ENCODE results near the gene SPEG.
"Not testable (repeated sequence)": the region's sequence is repeated elsewhere in the genome, so short reads cannot be mapped to it uniquely, and the experiment has no call there.

SPEG gene

DNA sequence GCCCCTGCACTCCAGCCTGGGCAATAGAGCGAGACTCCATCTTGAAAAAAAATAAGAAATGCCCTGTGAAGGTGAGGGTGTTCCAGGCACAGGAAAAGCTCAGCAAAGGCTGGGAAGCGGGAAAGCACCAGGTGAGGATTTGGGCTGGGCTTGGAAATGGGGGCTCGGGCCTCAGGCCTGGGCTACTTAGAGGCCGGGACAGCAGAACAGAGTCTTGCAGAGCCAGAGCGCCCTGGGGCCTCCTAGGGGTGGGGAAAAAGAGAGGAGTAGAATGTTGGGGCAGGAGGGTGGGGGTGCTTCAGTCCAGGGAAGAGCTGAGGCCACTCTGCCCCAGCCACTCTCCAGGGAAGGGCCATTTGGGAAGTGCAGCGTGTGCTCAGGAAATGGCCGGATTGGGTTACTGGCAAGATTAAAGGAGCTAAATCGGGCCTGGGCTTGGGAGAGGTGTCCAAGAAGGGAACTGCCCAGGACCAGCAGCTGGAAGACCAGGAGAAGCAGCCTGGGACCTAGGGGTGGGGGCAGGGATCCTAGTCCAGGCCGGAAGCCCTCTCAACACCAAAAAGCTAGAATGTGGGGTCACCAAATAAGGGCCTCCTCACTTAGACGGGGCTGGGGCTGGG lies 30.2 kb upstream of the SPEG start:
- FAIRE-seq (no peak), DNase-seq (ENCODE audit: extremely low spot score, insufficient read length, low read depth) (no peak)

DNA sequence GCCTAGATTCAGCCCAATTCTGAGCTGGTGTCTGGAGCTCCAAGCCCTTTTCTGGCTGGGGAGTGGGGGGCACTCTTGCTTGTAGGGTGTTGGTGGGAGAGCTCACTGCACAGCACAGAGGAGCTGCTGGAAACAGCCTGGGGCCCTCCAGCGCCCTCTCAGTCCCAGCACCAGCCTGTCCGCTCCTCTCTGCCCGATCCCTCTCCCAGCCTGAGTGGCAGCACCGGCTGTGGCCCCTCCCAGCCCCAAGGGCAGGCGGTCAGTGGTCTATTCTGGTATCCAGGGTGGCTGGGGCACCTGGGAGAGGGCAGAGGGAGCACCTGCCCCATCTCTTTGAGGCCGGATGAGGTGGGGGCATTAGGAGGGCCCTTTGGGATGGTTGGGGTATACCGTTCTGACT lies 29.7 kb upstream of the SPEG start:
- DNase-seq (ENCODE audit: extremely low spot score, insufficient read length, low read depth): no peak
- no peak for FAIRE-seq

DNA sequence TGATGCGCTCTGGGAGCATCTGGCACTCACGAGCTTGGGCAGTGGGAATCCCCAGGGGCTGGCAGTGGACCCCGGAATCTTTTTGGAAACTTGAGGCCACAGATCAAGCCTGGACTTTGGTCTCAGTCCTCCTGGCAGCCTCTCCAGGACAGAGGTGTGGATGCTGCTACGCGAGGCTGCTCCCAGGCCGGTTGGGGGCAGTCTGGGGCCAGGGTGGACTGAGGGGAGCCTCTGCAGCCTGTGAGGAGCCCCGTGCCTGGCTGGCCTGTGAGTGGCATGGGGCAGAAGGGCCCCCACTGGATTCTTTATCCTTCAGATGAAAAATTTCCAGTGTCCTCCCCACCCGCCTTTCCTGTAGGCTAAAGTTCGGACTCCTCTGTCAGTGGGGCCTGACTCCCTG lies 29.2 kb upstream of the SPEG start:
- DNase-seq (ENCODE audit: extremely low spot score, insufficient read length, low read depth): no peak
- FAIRE-seq: no peak

DNA sequence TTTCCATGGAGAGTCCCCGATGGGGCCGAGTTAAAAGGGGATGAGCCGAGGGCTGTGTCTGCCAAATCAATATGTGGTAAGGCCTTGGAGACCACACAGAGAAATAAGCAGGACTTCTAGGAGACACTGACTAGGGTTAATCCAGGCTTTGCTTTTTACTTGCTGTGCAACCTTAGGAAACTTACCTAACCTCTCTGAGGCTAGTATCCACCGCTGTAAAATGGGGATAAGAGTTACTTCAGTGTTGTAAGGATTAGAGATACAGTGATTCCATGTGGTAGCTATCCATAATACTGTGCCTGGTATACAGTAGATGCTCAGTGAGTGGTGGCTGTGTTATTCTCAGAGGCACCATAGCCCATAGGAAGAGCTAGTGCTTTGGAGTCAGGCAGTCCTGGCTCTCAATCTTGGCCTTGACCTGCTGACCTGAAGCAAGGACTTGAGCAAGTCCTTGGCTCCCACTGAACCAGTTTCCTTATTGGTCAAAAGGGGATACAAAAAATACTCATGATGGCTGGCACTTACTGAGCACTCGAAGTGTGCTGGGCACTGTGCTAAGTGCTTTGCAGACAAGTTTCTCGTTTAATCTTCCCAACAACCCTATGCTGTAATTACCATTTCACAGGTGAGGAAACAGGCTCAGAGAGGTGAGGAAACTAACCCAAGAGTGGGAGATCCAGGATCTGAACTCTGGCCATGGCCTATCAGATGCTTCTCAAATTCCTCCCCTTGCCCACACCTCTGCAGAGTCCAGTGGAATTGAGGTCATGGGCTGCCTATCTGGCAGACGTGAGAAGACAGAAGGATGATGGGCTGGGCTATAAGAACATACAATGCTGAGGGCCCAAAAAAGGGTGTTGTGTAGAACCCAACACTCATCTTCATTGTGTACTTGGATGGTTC lies 28.4 kb upstream of the SPEG start:
- no peak for DNase-seq (ENCODE audit: extremely low spot score, insufficient read length, low read depth)
- no peak for FAIRE-seq

DNA sequence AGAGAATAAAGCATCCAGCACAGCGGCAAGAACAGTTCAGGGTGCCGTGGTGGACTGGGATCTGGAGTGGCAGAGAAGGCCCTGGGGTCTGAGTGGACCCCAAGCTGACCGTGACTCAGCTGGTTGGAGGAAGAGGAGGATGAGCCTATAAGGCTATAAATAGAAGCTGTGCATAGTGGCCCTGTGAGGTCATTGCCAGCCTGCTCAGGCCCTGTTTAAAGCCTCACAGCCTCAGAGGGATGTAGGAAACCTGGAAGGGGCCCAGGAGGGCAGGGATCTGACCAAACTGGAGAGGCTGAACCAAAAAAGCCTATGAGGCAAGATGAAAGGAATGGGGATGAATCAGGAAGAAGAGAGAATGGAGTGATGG lies 27.8 kb upstream of the SPEG start:
- no peak for FAIRE-seq
- DNase-seq (ENCODE audit: extremely low spot score, insufficient read length, low read depth): no peak

DNA sequence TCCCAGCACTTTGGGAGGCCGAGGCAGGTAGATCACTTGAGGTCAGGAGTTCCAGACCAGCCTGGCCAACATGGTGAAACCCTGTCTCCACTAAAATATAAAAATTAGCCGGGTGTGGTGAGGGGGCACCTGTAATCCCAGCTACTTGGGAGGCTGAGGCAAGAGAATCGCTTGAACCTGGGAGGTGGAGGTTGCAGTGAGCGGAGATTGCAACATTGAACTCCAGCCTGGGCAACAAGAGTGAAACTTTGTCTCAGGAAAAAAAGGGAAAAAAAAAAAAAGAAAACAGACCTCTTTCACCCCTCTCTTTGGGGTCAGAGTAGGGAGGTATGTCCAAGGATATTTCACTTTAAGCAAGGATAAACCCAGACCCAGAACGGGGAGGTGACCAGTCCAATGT lies 27.3 kb upstream of the SPEG start:
- not testable (repeated sequence) for DNase-seq (ENCODE audit: extremely low spot score, insufficient read length, low read depth); FAIRE-seq

DNA sequence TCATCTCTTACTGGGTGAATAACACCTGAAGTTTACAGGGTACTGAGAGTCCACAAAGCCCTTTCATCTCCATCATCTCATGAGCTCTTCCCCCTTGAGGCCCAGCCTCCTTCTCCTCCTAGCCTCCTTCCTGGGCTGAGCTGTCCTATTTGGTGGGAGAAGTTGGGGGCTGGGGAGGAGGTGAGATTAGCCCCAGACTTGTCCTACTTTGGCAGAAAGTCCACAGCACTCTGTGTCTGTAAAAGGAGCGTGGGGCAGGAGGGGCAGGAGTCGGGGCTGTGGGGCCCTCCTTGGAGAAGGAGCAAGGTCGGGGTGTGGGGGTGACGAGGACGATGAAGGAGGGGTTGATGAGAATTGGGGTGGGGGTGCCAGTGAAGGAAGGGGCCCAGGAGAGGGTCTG lies 26.4 kb upstream of the SPEG start:
- FAIRE-seq: no peak
- DNase-seq (ENCODE audit: extremely low spot score, insufficient read length, low read depth): no peak

DNA sequence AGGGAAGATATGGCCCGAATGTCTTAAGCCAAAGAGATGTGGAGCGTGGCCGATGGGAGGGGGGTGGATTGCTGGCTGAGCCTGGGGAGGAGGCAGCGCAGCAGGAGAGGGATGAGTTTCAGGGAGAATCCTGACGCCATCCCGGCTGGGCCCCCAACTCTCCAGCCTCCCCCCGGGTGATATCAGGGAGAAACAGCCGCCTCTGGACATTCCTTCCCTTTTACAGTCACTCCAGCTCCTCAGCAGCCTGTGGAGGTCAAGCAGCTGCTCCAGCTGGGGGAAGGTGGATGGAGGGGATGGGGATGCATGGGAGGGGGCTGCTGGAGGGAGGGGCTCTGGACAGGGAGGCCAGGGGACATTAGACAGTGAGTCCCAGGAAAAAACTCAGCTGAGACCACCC lies 26.0 kb upstream of the SPEG start:
- FAIRE-seq (no peak), DNase-seq (ENCODE audit: extremely low spot score, insufficient read length, low read depth) (no peak)

DNA sequence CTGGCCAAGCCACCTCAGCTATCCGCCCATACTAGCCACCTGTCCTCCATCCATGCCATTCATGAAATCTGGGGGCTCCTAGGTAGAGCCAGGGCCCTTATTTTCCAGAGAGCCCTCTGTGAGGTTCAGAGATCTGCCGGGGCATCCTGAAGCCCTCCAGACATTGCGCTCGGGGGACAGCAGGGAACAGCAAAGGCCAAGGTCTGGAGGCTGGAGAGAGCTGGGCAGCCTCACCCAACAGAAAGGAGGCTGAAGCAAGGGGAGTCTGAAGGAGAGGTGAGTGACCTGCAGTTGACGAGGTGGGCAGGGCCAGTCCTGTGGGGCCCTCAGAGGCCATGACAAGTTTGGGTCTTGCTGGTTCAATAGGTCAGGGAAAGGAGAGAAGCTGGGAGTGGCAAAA lies 25.0 kb upstream of the SPEG start:
- no peak for FAIRE-seq

DNA sequence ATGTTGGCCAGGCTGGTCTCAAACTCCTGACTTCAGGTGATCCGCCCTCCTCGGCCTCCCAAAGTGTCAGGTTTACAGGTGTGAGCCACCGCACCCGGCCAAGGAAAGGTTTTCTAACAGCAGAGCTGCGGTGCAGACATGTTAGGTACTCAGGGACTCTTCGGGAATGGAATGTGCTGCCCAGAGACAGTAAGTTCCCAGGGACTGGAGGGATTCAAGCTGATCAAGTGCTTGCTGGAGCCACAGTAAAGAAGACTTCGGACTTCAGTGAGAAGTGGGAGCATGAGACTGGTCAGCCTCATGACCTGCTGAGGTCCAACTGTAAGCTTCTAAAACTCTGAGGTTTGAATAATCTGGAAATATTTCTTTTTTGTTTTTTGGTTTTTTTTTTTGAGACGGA lies 24.3 kb upstream of the SPEG start:
- no peak for FAIRE-seq

More for the DNA sequence above, 25.0 kb upstream of the SPEG start:
- DNase-seq (ENCODE audit: extremely low spot score, insufficient read length, low read depth): no peak

DNA sequence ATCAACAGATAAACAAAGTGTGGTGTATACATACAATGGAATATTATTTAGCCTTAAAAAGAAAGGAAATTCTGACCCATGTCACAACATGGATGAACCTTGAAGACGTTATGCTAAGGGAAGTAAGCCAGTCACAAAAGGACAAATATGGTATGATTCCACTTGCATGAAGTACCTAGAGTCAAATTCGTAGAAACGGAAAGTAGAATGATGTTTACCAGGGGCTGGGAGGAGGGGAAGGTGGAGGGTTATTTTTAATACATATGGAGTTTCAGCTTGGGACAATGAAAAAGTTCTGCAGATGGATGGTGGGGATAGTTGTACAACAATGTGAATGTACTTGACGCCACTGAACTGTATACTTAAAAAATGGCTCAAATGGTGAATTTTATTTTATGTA lies 19.8 kb upstream of the SPEG start:
- FAIRE-seq: no peak

More for the DNA sequence above, 24.3 kb upstream of the SPEG start:
- no peak for DNase-seq (ENCODE audit: extremely low spot score, insufficient read length, low read depth)

DNA sequence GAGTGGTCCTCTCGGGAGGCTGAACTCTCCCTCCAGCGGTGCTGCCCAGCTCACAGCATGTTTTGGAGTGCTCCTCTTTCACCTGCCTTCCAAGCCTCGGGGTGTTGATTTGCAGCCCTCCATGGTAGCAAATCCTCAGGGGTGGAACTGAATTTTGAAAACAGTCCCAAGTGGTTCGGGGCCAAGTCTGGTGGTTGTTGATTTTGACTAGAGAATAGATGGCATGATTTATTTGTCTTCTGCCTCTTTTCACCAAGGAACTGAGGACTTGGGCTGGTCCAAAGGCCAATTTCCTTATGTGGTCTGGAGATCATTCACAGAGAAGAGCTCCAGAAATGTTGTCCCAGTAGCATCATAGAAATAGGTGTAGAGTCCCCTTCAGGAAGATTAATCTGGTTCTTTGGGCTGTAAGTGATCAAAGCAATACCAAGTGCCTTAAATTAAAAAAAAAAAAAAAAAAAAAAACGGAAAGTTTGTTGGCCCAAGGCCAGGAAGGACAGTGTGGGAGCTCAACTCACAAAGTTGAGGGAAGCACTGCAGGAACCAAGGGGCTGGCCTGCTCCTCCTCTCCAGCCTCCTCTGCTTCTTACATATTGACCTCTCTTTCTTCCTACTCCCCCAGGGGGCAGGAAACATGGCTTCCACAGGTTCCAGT lies 18.9 kb upstream of the SPEG start:
- DNase-seq (ENCODE audit: extremely low spot score, insufficient read length, low read depth) (no peak), FAIRE-seq (no peak)

More for the DNA sequence above, 19.8 kb upstream of the SPEG start:
- no peak for DNase-seq (ENCODE audit: extremely low spot score, insufficient read length, low read depth)

DNA sequence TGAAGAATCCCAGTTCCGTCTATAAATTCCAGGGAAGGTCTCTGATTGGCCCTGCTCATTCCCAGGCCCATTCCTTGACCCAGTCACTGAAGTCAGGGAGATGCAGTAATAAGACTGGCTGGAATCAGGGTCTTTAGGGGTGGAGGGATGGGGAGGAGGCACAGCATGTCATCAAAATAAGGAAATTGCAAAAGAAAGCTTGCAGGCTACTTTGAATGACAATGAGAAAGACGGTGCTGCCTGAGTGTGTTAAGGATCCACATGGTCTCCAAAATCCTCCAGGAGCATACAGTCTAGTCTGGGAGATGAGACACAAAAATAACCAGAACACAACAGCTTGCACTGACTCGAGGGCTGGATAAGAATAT lies 18.4 kb upstream of the SPEG start:
- DNase-seq (ENCODE audit: extremely low spot score, insufficient read length, low read depth): no peak
- FAIRE-seq: no peak

DNA sequence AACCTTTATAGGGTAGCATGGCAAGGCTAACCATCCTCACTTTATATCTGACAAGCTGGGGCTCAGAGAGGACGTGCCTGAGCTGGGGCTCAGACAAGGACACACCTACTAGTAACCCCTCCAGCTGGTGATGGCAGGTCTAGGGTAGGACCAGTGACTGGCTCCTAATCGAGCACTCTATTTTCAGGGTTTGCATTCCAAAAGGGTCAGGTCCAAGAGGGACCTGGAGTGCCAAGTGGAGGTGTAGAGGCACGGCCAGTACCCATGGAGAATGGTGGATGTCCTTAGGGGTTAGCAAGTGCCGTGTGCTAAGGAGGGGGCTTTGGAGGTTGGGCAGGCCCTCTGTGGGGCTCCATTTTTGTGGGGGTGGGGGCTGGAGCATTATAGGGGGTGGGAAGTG lies 17.7 kb upstream of the SPEG start:
- FAIRE-seq (no peak), DNase-seq (ENCODE audit: extremely low spot score, insufficient read length, low read depth) (no peak)

DNA sequence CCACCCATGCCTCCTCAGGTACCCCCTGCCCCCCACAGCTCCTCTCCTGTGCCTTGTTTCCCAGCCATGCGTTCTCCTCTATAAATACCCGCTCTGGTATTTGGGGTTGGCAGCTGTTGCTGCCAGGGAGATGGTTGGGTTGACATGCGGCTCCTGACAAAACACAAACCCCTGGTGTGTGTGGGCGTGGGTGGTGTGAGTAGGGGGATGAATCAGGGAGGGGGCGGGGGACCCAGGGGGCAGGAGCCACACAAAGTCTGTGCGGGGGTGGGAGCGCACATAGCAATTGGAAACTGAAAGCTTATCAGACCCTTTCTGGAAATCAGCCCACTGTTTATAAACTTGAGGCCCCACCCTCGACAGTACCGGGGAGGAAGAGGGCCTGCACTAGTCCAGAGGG lies 17.3 kb upstream of the SPEG start:
- DNase-seq (ENCODE audit: extremely low spot score, insufficient read length, low read depth): no peak
- FAIRE-seq: no peak

DNA sequence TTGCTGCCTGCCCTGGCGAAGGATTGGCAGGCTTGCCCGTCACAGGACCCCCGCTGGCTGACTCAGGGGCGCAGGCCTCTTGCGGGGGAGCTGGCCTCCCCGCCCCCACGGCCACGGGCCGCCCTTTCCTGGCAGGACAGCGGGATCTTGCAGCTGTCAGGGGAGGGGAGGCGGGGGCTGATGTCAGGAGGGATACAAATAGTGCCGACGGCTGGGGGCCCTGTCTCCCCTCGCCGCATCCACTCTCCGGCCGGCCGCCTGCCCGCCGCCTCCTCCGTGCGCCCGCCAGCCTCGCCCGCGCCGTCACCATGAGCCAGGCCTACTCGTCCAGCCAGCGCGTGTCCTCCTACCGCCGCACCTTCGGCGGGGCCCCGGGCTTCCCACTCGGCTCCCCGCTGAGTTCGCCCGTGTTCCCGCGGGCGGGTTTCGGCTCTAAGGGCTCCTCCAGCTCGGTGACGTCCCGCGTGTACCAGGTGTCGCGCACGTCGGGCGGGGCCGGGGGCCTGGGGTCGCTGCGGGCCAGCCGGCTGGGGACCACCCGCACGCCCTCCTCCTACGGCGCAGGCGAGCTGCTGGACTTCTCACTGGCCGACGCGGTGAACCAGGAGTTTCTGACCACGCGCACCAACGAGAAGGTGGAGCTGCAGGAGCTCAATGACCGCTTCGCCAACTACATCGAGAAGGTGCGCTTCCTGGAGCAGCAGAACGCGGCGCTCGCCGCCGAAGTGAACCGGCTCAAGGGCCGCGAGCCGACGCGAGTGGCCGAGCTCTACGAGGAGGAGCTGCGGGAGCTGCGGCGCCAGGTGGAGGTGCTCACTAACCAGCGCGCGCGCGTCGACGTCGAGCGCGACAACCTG lies 16.3 kb upstream of the SPEG start, which contains the start of gene DES:
Gene DES, plus strand, starts transcription at position 223 of the 857 bp plus-strand sequence. Its CDS starts 86 bp downstream, at position 309.
- DNase-seq (ENCODE audit: extremely low spot score, insufficient read length, low read depth) (no peak), FAIRE-seq (no peak)

DNA sequence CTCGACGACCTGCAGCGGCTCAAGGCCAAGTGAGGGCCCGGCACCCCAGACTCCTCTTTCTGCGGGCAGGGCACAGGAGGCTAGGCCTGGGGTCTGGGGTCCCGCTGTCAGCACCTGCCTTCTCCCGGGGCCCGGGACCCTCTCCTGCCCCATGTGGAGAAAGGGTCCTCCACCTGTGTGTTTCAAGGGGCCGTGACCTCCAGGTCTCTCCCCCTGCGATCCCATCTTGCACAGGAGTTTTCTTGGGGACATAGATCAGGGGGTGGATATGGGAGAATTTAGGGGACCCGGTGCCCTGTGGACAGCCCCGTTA lies 15.7 kb upstream of the SPEG start:
- no peak for DNase-seq (ENCODE audit: extremely low spot score, insufficient read length, low read depth)
- FAIRE-seq: no peak

DNA sequence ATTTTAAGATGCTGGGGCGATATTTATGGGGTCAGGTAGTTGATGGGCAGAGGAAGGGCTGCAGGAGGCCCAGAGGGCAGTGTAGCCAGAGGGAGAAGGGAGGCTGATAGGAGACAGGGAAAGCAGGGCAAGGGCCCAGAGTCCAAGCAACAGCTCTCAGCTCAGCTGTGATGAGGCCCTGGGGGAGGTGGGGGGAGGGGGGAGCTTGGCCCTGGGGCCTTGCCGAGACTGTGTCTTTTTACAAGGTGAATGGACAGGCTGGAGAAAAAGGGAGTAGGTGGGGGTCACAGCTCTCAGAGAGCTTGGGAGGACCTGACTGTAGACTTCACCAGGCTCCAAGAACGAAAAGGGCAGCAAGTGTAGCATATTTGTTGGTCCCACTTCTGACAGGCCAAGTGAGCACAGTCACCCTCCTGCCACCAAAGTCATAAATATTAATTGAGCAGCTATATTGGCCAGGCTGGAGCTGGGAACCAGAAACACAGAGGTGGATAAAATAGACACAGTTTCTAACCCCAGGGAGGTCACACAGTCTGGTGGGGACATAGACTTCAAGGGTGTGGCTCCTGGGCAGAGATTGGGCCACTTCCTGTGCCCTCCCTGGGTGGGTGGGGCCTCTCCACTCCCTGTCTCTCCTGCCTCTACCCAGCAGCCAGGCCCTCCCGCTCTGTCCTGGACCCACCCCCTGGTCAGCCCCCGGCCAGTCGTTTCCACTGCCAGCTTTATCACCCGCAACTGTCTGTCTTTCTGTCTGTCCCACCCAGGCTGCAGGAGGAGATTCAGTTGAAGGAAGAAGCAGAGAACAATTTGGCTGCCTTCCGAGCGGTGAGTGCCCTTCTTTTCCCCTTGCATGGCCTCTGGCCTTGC lies 15.1 kb upstream of the SPEG start:
- FAIRE-seq (no peak), DNase-seq (ENCODE audit: extremely low spot score, insufficient read length, low read depth) (no peak)

DNA sequence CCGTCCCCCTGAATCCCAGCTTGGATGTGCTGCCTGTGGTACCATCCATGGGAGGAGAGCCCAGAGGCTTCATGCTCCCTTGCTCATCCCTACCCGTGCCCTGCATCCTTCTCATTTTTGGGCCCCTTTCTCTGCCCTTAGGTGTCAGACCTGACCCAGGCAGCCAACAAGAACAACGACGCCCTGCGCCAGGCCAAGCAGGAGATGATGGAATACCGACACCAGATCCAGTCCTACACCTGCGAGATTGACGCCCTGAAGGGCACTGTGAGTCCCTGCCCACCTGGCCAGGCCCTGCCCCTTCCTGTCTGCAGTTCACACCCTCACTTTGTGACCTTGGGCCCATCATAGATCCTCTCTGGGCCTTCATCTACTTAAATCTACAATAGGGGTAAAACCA lies 14.0 kb upstream of the SPEG start:
- FAIRE-seq: no peak
- no peak for DNase-seq (ENCODE audit: extremely low spot score, insufficient read length, low read depth)

DNA sequence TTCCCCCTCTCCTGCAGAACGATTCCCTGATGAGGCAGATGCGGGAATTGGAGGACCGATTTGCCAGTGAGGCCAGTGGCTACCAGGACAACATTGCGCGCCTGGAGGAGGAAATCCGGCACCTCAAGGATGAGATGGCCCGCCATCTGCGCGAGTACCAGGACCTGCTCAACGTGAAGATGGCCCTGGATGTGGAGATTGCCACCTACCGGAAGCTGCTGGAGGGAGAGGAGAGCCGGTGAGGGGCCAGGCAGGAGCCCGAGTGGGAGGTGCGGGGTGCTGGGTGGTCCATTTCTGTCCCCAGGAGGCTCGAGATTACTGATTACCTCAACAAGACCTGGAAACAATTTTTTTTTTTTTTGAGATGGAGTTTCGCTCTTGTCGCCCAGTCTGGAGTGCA lies 13.3 kb upstream of the SPEG start:
- FAIRE-seq: no peak
- DNase-seq (ENCODE audit: extremely low spot score, insufficient read length, low read depth): no peak
